ENCODE results near the gene PIGH. TPM values are rescaled to one million over a fixed set of nuclear protein-coding genes. Genes with fewer than 3 reads are reported as not detected.

Gene PIGH
- total RNA-seq, 1 donor = 16.3 TPM

DNA sequence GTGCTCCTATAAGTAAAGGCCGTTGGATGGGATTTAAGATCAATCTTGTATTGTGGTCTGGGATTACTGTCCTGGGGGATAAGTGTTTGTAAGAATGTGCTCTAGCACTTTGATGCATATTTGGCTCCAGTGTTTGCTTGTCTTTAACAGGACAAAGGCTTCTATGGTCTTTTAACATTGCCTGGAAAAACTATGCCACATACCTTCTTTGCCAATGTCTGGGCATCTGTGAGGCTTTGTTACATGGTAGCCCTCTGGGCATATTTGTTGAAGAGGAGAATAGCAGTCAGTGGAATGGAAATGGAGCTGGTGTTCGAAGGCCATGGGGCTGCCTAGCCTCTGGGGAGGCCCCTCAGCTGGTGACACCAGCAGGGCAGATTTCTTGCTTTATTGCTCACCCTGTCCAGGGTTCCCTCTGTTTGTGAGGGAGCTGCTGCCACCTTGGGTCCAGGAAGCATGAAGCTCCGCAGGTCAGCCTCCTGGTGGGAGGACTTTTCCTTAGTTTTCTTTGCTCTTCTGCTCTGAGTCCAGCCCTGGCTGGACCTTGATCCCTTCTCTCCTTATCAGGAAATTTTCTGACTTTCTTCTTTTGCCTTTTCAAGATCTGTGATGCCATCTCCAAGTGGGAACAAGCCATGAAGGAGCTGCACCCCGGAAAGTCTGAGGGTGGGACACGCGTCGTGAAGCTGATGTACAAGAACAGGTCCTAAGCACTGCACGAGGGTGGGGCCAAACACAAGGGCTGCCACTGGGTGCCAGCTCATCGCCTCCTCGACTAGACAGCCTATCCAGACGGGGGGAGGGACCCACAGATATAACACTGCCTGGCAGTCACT is 19.5 kb downstream of the PIGH start:
- no peak for DNase-seq (ENCODE audit: insufficient read length, low spot score, missing footprints)
- no peak overlapping the region for H3K4me3 ChIP-seq (ENCODE audit: insufficient read depth, low read length)
- no peaks in the 10 kb centered on the region for H3K36me3 ChIP-seq (ENCODE audit: insufficient read depth, low read length)
- no peak overlapping the region for H3K4me2 ChIP-seq (ENCODE audit: insufficient read depth, low read length)
- TF ChIP-seq, protein P1, sequence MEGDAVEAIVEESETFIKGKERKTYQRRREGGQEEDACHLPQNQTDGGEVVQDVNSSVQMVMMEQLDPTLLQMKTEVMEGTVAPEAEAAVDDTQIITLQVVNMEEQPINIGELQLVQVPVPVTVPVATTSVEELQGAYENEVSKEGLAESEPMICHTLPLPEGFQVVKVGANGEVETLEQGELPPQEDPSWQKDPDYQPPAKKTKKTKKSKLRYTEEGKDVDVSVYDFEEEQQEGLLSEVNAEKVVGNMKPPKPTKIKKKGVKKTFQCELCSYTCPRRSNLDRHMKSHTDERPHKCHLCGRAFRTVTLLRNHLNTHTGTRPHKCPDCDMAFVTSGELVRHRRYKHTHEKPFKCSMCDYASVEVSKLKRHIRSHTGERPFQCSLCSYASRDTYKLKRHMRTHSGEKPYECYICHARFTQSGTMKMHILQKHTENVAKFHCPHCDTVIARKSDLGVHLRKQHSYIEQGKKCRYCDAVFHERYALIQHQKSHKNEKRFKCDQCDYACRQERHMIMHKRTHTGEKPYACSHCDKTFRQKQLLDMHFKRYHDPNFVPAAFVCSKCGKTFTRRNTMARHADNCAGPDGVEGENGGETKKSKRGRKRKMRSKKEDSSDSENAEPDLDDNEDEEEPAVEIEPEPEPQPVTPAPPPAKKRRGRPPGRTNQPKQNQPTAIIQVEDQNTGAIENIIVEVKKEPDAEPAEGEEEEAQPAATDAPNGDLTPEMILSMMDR (IDR thresholded peaks at IDR 0.05; ENCODE audit: extremely low read depth, low read depth, low read length) = no peak
- no peaks in the 10 kb centered on the region for H3K27me3 ChIP-seq (ENCODE audit: insufficient read depth, low read length)
- H2AFZ ChIP-seq (ENCODE audit: low read length) = no peak overlapping the region
- H3K79me2 ChIP-seq (ENCODE audit: insufficient read depth, low read length) = no peaks in the 10 kb centered on the region
- H3K9me3 ChIP-seq (ENCODE audit: low read depth, low read length) = no peaks in the 10 kb centered on the region
- H3K4me1 ChIP-seq (ENCODE audit: insufficient read depth, low read length) = no peaks in the 10 kb centered on the region
- no peaks in the 10 kb centered on the region for H4K20me1 ChIP-seq (ENCODE audit: insufficient read depth, low read length)
- no peak overlapping the region for H3K27ac ChIP-seq (ENCODE audit: low read depth, low read length)

DNA sequence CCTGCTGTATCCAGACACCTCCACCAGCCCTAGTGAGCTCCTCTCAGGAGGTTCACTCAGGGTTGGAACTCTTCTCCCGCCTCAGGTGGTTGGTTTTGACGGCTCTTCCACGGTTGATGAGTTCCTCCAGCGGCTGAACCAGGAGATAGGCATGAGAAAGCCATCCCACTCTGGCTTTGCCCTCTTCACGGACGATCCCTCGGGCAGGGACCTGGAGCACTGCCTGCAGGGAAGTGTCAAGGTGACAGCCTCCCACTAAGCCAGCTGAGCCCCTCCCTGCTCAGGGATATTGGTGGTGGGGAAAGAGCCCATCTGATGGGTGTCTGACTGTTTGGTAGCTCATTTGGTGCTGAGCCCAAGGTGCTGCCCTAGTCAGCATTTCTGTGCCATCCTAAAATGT is 20.4 kb downstream of the PIGH start:
- Histone ChIP-seq H4K20me1 (ENCODE audit: insufficient read depth, low read length) (no peaks in the 10 kb centered on the region), H3K27ac (ENCODE audit: low read depth, low read length) (no peak overlapping the region), H3K27me3 (ENCODE audit: insufficient read depth, low read length) (no peaks in the 10 kb centered on the region), H3K9me3 (ENCODE audit: low read depth, low read length) (no peaks in the 10 kb centered on the region), H2AFZ (ENCODE audit: low read length) (no peak overlapping the region), H3K79me2 (ENCODE audit: insufficient read depth, low read length) (no peaks in the 10 kb centered on the region), H3K4me3 (ENCODE audit: insufficient read depth, low read length) (no peak overlapping the region), H3K4me1 (ENCODE audit: insufficient read depth, low read length) (no peaks in the 10 kb centered on the region), H3K4me2 (ENCODE audit: insufficient read depth, low read length) (no peak overlapping the region), H3K36me3 (ENCODE audit: insufficient read depth, low read length) (no peaks in the 10 kb centered on the region)
- TF ChIP-seq, protein P1 (IDR thresholded peaks at IDR 0.05; ENCODE audit: extremely low read depth, low read depth, low read length) = no peak
- no peak for DNase-seq (ENCODE audit: insufficient read length, low spot score, missing footprints)

DNA sequence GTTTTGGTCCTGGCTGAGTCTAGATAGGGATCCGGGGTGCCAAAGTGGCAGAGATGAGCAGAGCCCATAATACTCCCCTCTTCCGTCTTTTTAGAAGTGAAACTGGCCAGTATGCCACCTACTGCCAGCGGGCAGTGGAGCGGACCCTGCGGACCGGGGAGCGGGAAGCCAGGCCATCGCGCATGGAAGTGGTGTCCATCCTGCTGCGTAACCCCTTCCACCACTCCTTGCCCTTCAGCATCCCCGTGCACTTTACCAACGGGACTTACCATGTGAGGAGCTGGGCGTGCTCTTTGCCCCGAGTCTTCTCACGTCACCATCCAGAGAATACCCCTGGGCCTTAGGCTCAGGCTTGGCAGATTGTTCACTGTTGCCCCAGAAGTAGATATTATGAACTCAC is 21.0 kb downstream of the PIGH start:
- no peaks in the 10 kb centered on the region for H3K36me3 ChIP-seq (ENCODE audit: insufficient read depth, low read length)
- no peak for DNase-seq (ENCODE audit: insufficient read length, low spot score, missing footprints)
- TF ChIP-seq, protein P1 (IDR thresholded peaks at IDR 0.05; ENCODE audit: extremely low read depth, low read depth, low read length) = no peak

DNA sequence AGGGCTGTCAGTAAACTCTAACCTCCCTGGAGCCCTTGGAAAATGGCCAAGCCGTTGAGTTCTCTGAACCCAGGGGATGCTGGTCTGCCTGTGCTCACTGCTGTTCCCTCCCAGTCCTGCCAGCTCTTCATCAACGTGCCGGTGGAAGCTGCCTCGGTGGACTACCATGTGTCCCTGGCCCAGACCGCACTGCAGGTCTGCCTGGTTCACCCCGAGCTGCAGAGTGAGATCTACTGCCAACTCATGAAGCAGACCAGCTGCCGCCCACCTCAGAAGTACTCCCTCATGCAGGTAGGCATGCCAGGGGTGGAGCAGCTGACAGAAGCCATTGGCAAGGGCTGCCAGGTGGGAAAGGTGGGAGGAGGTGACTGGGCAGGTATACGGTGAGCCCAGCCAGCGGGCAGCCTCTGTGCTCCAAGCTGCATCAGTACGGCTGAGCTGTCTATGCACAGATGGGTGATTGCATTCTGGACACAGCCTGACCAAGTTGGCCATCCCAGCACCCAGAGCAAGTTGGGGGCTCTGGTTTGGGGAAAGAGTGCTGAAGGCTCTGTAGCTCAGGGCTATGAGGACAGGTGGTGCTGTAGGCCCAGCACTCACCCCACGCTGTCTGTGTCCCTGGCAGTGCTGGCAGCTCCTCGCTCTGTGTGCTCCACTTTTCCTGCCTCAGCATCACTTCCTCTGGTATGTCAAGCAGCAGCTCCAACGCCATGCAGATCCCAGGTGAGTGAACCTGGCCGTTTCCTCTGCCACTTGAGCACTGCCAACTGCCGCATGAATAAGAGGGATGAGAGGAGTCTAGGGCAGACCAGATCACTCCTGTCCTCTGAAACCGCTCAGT is 21.9 kb downstream of the PIGH start:
- DNase-seq (ENCODE audit: insufficient read length, low spot score, missing footprints) = no peak
- Histone ChIP-seq H3K4me2 (ENCODE audit: insufficient read depth, low read length) (no peak overlapping the region), H2AFZ (ENCODE audit: low read length) (no peak overlapping the region), H3K4me3 (ENCODE audit: insufficient read depth, low read length) (no peak overlapping the region), H3K27ac (ENCODE audit: low read depth, low read length) (no peak overlapping the region), H3K4me1 (ENCODE audit: insufficient read depth, low read length) (no peaks in the 10 kb centered on the region), H3K9me3 (ENCODE audit: low read depth, low read length) (no peaks in the 10 kb centered on the region), H4K20me1 (ENCODE audit: insufficient read depth, low read length) (no peaks in the 10 kb centered on the region), H3K36me3 (ENCODE audit: insufficient read depth, low read length) (no peaks in the 10 kb centered on the region), H3K27me3 (ENCODE audit: insufficient read depth, low read length) (no peaks in the 10 kb centered on the region), H3K79me2 (ENCODE audit: insufficient read depth, low read length) (no peaks in the 10 kb centered on the region)
- TF ChIP-seq, protein P1 (IDR thresholded peaks at IDR 0.05; ENCODE audit: extremely low read depth, low read depth, low read length) = no peak

More for the DNA sequence above, 21.0 kb downstream of the PIGH start:
- Histone ChIP-seq H4K20me1 (ENCODE audit: insufficient read depth, low read length) (no peaks in the 10 kb centered on the region), H3K4me3 (ENCODE audit: insufficient read depth, low read length) (no peak overlapping the region), H3K27ac (ENCODE audit: low read depth, low read length) (no peak overlapping the region), H2AFZ (ENCODE audit: low read length) (no peak overlapping the region), H3K4me1 (ENCODE audit: insufficient read depth, low read length) (no peaks in the 10 kb centered on the region), H3K4me2 (ENCODE audit: insufficient read depth, low read length) (no peak overlapping the region), H3K79me2 (ENCODE audit: insufficient read depth, low read length) (no peaks in the 10 kb centered on the region), H3K27me3 (ENCODE audit: insufficient read depth, low read length) (no peaks in the 10 kb centered on the region), H3K9me3 (ENCODE audit: low read depth, low read length) (no peaks in the 10 kb centered on the region)

Measured in osteoblast (primary cell).